Activated naive CD4-positive, alpha-beta T cell treated with anti-CD3 and anti-CD28 coated beads, Interleukin-2, amount 50 U/mL, for 24 hours (primary cell): ENCODE results near the gene CCDC178.

Experiments
- H3K27ac Mint-ChIP-seq: one replicate; pipeline ENCODE4 v1.8.0; 2021; ENCODE audit warnings: mild to moderate bottlenecking, mixed read lengths
- H3K27me3 Mint-ChIP-seq: one replicate; pipeline ENCODE4 v1.8.0; 2021; ENCODE audit warnings: mixed read lengths
- H3K36me3 Mint-ChIP-seq: one replicate; pipeline ENCODE4 v1.8.0; 2021; ENCODE audit warnings: mixed read lengths
- H3K4me1 Mint-ChIP-seq: one replicate; pipeline ENCODE4 v1.8.0; 2021; ENCODE audit warnings: mixed read lengths
- H3K4me3 Mint-ChIP-seq: one replicate; pipeline ENCODE4 v1.8.0; 2021; ENCODE audit warnings: mild to moderate bottlenecking, mixed read lengths
- H3K9me3 Mint-ChIP-seq: one replicate; pipeline ENCODE4 v1.8.0; 2021; ENCODE audit warnings: mixed read lengths

CCDC178 gene

DNA sequence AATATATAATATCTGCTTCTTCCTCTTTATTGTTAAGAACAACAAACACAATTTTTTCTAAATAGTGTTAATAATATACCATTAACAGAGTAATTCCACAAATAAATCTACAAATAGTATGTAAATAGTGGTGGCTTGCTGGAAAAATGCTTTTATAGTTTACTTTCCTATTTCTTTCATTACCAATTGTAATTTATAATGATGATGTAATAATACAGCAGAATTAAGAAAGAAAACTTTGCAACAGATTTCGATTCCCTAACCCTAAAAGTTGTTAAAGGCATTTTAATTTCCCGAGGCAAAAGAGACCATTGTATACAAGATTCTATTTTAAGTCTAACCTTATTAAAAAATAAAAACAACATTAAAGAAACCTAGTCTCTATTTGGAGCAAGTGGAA, 307.9 kb downstream of the CCDC178 start:
- H3K9me3 Mint-ChIP-seq, result no peaks in the 10 kb centered on the region
- no peaks in the 10 kb centered on the region for H3K27me3 Mint-ChIP-seq
- no peak overlapping the region for H3K4me3 Mint-ChIP-seq
- H3K36me3 Mint-ChIP-seq, result no peaks in the 10 kb centered on the region
- no peak overlapping the region for H3K27ac Mint-ChIP-seq
- no peaks in the 10 kb centered on the region for H3K4me1 Mint-ChIP-seq

DNA sequence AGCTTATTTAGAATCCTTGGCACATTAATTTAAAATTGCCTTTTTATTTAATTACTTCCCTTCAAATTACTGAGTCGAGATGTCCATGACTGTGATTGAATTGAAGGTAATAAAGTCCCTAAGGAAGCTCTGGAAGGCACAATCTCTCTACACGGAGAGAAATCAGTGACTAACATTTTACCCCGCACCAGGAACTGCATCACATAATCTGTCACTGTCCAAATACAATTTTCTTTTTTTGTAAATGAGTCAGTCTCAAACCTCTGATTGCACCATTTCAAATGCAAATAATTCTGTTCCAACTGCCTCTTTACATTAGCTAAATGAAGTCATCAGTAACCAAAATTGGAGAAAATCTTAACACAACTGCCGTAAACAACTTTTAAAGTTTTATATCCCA, 311.9 kb downstream of the CCDC178 start:
- Mint-ChIP-seq H3K4me1 (no peaks in the 10 kb centered on the region), H3K27ac (no peak overlapping the region)

GRCh38 chr18:33123862-33124518, 316.5 kb downstream of the CCDC178 start:
- Mint-ChIP-seq H3K4me1 (no peaks in the 10 kb centered on the region), H3K36me3 (no peaks in the 10 kb centered on the region), H3K27ac (no peak overlapping the region), H3K4me3 (no peak overlapping the region), H3K27me3 (no peaks in the 10 kb centered on the region), H3K9me3 (no peaks in the 10 kb centered on the region)

More for the DNA sequence above, 311.9 kb downstream of the CCDC178 start:
- Mint-ChIP-seq H3K36me3 (no peaks in the 10 kb centered on the region), H3K9me3 (no peaks in the 10 kb centered on the region), H3K4me3 (no peak overlapping the region), H3K27me3 (no peaks in the 10 kb centered on the region)

DNA sequence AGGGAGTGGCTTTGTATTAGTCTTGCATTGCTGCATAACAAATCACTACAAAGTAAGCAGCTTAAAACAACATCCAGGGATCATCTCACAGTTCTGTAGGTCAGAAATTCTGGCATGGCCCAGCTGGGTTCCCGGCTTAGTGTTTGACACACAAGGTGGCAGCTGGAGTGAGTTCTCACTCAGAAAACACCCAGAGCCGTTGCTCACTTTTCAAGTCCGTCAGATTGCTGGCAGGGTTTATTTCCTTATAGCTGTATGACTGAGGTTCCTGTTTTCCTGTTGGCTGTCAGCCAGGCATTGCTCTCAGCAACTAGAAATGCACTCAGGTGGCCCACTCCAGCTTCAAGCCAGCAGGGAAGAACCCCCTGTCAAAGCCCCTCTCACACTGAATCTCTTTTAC, 324.1 kb downstream of the CCDC178 start:
- Mint-ChIP-seq H3K4me1 (no peaks in the 10 kb centered on the region), H3K9me3 (no peaks in the 10 kb centered on the region), H3K4me3 (no peak overlapping the region), H3K36me3 (no peaks in the 10 kb centered on the region), H3K27me3 (no peaks in the 10 kb centered on the region), H3K27ac (no peak overlapping the region)

DNA sequence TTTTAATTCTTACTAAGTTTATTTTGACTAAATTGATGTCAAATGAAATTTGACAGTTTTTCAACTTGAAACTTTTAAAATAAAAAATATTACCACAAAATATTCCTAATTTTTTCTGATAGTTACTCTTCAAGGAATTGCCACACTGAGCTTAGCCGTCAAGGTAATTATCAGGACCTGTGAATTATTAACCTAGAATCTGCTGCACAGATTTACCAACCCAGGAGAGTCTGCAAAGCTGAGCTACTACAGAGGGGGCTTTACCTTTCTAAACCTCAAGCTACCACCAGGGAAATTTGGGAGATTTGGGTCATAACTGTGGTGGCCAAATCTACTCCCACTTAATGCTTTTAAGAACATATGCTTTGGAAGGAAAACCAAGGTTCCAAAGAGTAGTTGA, 324.6 kb downstream of the CCDC178 start:
- no peak overlapping the region for H3K4me3 Mint-ChIP-seq
- H3K36me3 Mint-ChIP-seq, result no peaks in the 10 kb centered on the region
- no peaks in the 10 kb centered on the region for H3K9me3 Mint-ChIP-seq
- H3K4me1 Mint-ChIP-seq, result no peaks in the 10 kb centered on the region
- no peak overlapping the region for H3K27ac Mint-ChIP-seq
- no peaks in the 10 kb centered on the region for H3K27me3 Mint-ChIP-seq

DNA sequence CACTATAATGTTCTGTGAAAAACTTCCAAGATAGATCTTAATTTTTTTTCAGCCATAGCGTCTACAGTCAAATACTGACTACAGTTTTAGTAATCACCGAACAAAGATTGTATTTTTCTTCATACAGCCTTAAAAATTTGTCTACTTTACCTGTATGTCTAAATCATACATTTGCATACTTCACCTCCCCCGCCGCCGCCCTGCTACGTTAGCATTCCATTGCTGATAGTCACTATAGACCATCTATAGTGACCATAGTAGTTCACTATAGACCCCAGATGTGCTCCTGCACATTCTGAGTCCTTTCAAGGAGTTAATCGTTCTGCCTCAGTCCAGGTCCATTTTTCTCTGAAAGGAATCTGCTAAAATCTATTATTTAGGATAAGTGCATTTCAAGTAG, 325.0 kb downstream of the CCDC178 start:
- Mint-ChIP-seq H3K4me1 (no peaks in the 10 kb centered on the region), H3K27ac (no peak overlapping the region), H3K27me3 (no peaks in the 10 kb centered on the region), H3K36me3 (no peaks in the 10 kb centered on the region), H3K4me3 (no peak overlapping the region), H3K9me3 (no peaks in the 10 kb centered on the region)

DNA sequence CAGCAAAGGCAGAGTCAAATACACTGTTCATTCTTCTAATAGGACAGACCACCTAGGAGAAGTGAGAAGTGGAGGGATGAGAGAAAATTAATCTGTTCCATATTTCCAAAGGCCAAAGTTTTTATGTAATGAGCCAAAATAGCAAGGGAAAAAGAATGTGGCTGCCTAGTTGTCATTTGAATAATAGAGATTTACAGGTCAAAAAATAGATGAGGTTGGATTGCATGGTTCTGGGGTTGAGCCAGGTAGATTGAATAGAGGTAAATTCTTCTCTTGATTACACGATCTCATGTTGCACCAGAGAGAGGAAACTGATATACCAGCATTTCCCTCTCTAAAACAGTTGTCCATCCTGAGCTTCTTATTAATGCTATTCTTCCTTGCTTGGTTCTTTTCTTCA, 325.8 kb downstream of the CCDC178 start:
- Mint-ChIP-seq H3K4me1 (no peaks in the 10 kb centered on the region), H3K4me3 (no peak overlapping the region), H3K9me3 (no peaks in the 10 kb centered on the region), H3K27me3 (no peaks in the 10 kb centered on the region), H3K36me3 (no peaks in the 10 kb centered on the region), H3K27ac (no peak overlapping the region)

- Mint-ChIP-seq H3K27me3 (no peaks in the 10 kb centered on the region), H3K9me3 (no peaks in the 10 kb centered on the region), H3K4me3 (no peak overlapping the region), H3K4me1 (no peaks in the 10 kb centered on the region), H3K36me3 (no peaks in the 10 kb centered on the region), H3K27ac (no peak overlapping the region)
These were observed 327.1 kb downstream of the CCDC178 start for GRCh38 chr18:33113416-33113815.

GRCh38 chr18:33107511-33107910, 333.0 kb downstream of the CCDC178 start:
- Mint-ChIP-seq H3K27me3 (no peaks in the 10 kb centered on the region), H3K4me1 (no peaks in the 10 kb centered on the region)

DNA sequence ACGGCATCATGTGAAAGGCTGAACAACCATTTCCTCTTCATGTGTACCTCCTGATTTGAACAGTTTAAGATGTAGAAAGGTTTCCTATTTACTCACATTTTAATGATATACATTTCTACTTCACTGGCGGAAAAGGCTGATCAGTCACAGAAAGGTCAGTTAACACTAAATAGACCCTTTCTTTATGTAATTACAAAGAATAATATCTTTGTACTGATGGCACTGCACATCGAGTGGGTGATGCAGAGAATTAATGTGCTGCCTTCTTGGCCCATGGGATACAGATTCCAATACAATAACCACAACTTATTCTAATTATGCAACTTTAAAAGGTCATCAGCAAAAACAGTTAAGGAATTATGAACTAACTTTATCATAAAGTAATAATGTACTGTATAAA, 339.2 kb downstream of the CCDC178 start:
- Mint-ChIP-seq H3K4me3 (no peak overlapping the region), H3K27me3 (no peaks in the 10 kb centered on the region), H3K4me1 (no peaks in the 10 kb centered on the region), H3K36me3 (no peaks in the 10 kb centered on the region), H3K27ac (no peak overlapping the region), H3K9me3 (no peaks in the 10 kb centered on the region)

More at GRCh38 chr18:33107511-33107910, 333.0 kb downstream of the CCDC178 start:
- no peaks in the 10 kb centered on the region for H3K36me3 Mint-ChIP-seq
- no peak overlapping the region for H3K27ac Mint-ChIP-seq
- H3K4me3 Mint-ChIP-seq, result no peak overlapping the region
- no peaks in the 10 kb centered on the region for H3K9me3 Mint-ChIP-seq

GRCh38 chr18:33099626-33100025, 340.9 kb downstream of the CCDC178 start:
- no peak overlapping the region for H3K27ac Mint-ChIP-seq
- H3K4me3 Mint-ChIP-seq, result no peak overlapping the region
- no peaks in the 10 kb centered on the region for H3K36me3 Mint-ChIP-seq
- H3K9me3 Mint-ChIP-seq, result no peaks in the 10 kb centered on the region
- H3K4me1 Mint-ChIP-seq, result no peaks in the 10 kb centered on the region
- H3K27me3 Mint-ChIP-seq, result no peaks in the 10 kb centered on the region

DNA sequence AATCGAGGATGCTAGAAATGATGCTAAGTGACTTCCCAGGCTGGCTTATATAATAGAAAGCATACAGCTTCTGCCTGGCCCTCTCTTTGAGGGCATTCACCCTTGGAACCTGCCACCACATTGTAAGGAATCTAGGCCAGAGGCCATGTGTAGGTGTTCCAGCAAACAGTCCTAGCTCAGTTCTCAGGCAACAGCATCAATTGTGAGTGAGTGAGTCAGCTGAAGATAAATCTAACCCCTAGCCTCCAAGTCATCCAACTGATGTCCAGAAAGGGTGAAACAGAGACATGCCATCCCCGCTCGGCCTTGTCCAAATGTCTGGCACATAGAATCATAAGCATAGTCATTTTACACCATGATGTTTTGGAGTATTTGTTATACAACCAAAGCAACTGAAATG, 343.4 kb downstream of the CCDC178 start:
- Mint-ChIP-seq H3K9me3 (no peaks in the 10 kb centered on the region), H3K27ac (no peak overlapping the region), H3K4me3 (no peak overlapping the region), H3K36me3 (no peaks in the 10 kb centered on the region), H3K27me3 (no peaks in the 10 kb centered on the region), H3K4me1 (no peaks in the 10 kb centered on the region)

- Mint-ChIP-seq H3K4me1 (no peaks in the 10 kb centered on the region), H3K9me3 (no peaks in the 10 kb centered on the region), H3K27me3 (no peaks in the 10 kb centered on the region), H3K4me3 (no peak overlapping the region), H3K36me3 (no peaks in the 10 kb centered on the region), H3K27ac (no peak overlapping the region)
These were observed 350.1 kb downstream of the CCDC178 start for GRCh38 chr18:33090461-33090860.

GRCh38 chr18:33076601-33077000, 363.9 kb downstream of the CCDC178 start:
- Mint-ChIP-seq H3K9me3 (no peaks in the 10 kb centered on the region), H3K36me3 (no peaks in the 10 kb centered on the region), H3K27me3 (no peaks in the 10 kb centered on the region), H3K4me3 (no peak overlapping the region), H3K27ac (no peak overlapping the region), H3K4me1 (no peaks in the 10 kb centered on the region)

- Mint-ChIP-seq H3K4me3 (no peak overlapping the region), H3K27ac (no peak overlapping the region), H3K9me3 (no peaks in the 10 kb centered on the region), H3K27me3 (no peaks in the 10 kb centered on the region), H3K36me3 (no peaks in the 10 kb centered on the region), H3K4me1 (no peaks in the 10 kb centered on the region)
These were observed 366.4 kb downstream of the CCDC178 start for GRCh38 chr18:33074125-33074524.

DNA sequence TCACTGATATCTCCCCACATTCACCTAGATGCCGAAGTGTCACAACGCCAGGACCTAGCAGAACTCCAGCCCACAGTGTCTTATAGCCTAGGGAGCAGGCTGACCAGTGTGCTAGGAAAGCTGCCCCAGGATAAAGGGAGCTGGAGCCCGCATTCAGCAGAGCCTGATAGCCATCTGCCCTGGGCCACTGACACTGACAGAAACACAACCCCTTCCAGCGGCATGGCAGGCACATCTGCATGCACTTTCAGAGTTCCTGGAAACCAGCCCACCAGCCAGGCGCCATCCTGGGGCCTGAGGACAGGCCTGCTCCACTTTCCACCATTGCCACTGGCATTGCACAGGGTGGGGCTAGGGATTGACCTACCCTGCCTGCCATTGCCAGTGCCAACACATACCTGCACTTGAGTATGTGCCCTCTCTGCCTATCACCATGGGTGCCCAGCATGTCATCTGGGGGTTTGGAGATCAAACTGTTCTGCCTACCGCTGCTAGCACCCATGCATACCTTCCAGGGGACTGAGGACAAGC, 377.6 kb downstream of the CCDC178 start:
- Mint-ChIP-seq H3K4me1 (no peaks in the 10 kb centered on the region), H3K27ac (no peak overlapping the region), H3K27me3 (no peaks in the 10 kb centered on the region), H3K4me3 (no peak overlapping the region), H3K9me3 (peaks cover 9% of the 10 kb centered on the region), H3K36me3 (peaks cover 2% of the 10 kb centered on the region)

DNA sequence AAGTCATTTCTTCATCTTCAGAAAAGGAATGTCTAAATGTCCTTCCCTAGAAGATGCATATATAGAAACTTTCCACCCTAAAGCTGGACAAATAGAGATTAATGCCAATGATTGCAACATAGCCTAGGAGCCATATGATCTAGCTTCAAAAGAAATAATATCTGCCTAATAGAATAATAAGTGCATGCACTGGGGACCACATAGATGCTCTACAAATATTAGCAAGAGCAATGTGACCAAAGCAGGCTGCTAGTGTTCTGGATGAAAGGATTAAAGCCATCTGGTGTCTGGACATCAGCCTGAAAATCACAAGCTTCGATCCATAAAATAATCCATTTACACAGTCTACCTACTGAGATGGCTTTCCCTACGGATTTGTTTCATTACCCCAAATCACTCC, 387.6 kb downstream of the CCDC178 start:
- Mint-ChIP-seq H3K27ac (no peak overlapping the region), H3K36me3 (no peaks in the 10 kb centered on the region), H3K27me3 (no peaks in the 10 kb centered on the region), H3K9me3 (no peaks in the 10 kb centered on the region), H3K4me3 (no peak overlapping the region), H3K4me1 (no peaks in the 10 kb centered on the region)
